GM21786 (cell line): Measurements from ENCODE around the gene FAM78A.
"Not testable (repeated sequence)": the region's sequence is repeated elsewhere in the genome, so short reads cannot be mapped to it uniquely, and the experiment has no call there.

Experiments used
- ATAC-seq: cut with Tn5 transposase; IDR thresholded peaks from one replicate; pipeline ENCODE4 v1.9.1; 2021; ENCODE audit not compliant: unreplicated experiment

Gene FAM78A

GRCh38 chr9:131214876-131215275 is 61.4 kb downstream of the FAM78A start:
- ATAC-seq, result no peak

GRCh38 chr9:131214286-131214856 is 61.9 kb downstream of the FAM78A start:
- no peak for ATAC-seq

GRCh38 chr9:131211920-131212319 is 64.4 kb downstream of the FAM78A start:
- not testable (repeated sequence) for ATAC-seq
